22Rv1 (cell line): ENCODE data around the gene LSM7.

Experiments used
- H3K27ac ChIP-seq: fragments of 450-650 bp; 2 replicates; pipeline ENCODE4 v1.5.1; 2017
- ZFX ChIP-seq: fragments of 450-650 bp; IDR thresholded peaks from 2 replicates; pipeline ENCODE4 v1.6.1; 2017; ENCODE audit warnings: antibody characterized with exemption, borderline replicate concordance
- TF ChIP-seq, protein P1 (sequence below): fragments of 450-650 bp; IDR thresholded peaks from 2 replicates; pipeline ENCODE4 v1.5.1; 2017; ENCODE audit warnings: mild to moderate bottlenecking

Gene LSM7

DNA sequence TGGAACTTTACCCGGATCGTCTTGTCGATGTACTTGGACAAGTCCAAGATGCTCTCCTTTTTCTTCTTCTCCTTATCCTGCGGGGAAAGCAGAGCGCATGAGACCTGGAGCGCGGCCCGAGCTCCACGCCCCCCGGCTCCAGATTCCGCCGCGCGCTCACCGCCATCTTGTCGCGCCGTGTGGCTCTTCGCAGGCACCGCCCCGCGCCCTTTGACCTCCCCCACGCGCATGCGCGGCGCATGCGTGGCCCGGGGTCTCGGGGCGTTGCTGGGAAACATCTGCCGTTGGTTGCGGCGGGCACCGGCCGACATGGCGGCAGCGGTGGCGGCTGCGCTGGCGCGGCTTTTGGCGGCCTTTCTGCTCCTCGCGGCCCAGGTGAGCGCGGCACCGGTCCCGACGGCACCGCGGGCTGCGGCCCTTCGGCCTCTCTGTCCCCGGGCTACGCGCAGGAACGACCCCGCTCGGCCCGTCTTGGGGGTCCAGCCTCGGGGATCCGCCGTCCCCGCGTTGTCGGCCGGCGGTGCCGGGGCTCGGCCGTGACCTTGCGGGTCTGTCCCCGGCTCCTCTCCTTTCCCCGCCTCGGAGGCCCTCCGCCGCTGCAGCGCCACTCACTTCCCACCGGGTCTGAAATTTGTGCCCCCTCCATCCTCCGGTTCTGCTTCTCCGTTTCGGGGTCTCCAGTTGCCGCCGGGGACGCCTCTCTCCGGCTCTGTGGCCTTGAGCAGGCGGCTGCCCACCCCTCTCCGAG lies at the start of gene LSM7, which contains the start of gene SPPL2B:
LSM7 (minus strand) TSS at position 186 of the 748 bp plus-strand sequence; CDS start at position 166, 20 bp downstream.
SPPL2B (plus strand) TSS at position 284 of the 748 bp plus-strand sequence; CDS start at position 310, 26 bp downstream.
- TF ChIP-seq, protein P1, sequence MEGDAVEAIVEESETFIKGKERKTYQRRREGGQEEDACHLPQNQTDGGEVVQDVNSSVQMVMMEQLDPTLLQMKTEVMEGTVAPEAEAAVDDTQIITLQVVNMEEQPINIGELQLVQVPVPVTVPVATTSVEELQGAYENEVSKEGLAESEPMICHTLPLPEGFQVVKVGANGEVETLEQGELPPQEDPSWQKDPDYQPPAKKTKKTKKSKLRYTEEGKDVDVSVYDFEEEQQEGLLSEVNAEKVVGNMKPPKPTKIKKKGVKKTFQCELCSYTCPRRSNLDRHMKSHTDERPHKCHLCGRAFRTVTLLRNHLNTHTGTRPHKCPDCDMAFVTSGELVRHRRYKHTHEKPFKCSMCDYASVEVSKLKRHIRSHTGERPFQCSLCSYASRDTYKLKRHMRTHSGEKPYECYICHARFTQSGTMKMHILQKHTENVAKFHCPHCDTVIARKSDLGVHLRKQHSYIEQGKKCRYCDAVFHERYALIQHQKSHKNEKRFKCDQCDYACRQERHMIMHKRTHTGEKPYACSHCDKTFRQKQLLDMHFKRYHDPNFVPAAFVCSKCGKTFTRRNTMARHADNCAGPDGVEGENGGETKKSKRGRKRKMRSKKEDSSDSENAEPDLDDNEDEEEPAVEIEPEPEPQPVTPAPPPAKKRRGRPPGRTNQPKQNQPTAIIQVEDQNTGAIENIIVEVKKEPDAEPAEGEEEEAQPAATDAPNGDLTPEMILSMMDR = no peak
- TF ChIP-seq ZFX = no peak
- H3K27ac ChIP-seq = peak within 1 kb of the TSS; percentile 90

DNA sequence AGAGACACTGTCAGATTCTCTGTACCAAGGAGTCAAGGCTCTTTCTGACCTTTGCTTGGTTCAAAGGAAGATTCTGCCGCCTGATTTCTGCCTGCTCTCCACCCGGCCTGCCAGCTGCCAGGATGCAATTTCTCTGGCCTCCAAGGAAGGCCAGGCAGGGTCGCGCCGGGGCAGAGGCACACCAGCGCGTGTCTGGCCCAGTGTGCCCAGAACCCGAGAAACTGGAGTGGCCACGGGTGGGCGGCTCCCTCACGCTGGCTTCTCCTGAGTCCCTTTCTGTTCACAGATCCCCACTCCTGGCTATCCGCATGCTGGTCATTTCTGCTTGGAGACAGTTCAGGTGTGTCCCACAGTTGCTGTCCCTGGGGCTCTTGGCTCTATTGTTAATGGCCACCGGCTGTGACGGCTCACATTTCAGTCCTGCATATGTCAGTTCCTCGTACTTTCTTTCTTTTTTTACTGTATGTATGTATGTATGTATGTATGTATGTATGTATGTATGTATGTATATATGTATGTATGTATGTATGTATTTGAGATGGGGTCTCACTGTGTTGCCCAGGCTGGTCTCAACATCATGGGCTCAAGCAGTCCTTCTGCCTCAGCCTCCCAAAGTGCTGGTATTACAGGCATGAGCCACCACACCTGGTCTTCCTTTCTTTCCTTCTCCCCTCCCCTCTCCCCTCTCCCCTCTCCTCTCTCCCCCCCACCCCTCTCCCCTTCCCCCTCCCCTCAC lies 48.6 kb upstream of the LSM7 start:
- TF ChIP-seq, protein P1 = no peak
- no peak for TF ChIP-seq ZFX

DNA sequence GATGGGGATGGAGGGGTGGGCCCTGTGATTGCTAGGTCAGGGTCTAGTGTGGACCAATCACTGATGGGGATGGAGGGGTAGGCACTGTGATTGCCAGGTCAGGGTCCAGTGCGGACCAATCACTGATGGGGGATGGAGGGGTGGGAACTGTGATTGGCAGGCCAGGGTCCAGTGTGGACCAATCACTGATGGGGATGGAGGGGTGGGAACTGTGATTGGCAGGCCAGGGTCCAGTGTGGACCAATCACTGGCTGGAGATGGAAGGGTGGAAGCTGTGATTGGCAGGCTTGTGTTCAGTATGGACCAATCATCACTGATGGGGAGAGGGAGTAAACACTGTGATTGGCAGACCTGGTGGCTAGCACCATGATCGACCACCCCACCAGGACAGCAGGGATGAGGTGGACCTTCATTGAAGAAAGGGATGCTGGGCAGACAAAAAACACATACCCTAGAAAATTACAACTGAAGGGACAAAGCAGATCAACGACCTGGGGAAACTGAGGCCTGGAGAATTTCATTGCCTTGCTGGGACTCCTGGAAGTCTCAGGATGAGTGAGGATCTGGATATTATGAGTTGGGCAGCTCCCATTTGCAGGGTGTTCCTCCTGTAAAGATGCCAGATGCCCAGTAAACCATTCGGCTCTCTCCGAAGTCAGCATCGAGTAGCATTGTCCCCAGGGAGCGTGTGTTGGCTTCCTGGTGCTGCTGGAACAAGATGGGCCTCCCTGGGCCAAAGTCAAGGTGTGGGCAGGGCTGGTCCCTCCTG lies 47.2 kb upstream of the LSM7 start:
- no peak for TF ChIP-seq ZFX
- TF ChIP-seq, protein P1 = no peak

More for the DNA sequence above, 48.6 kb upstream of the LSM7 start:
- H3K27ac ChIP-seq = no peak overlapping the region

DNA sequence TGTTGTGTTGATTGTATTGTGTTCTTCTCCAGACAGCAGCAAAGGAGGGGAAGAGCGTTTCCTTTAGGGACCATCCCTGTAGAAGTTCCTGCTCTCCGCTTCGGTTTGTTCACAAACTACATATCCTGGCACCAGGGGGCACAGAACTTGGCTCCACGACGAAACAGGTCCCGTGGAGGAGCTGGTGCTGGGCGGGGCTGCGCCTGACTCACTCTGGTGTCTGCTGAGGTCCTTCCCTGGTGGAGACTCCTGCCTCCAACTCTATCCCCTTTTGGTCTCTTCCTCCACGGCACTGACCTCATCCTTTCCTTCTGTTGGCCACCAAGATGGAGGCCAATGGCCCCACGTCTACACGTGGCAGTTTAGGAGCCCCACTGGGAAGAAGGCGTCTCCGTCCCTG lies 46.4 kb upstream of the LSM7 start:
- TF ChIP-seq ZFX = no peak
- TF ChIP-seq, protein P1 = no peak
- no peak overlapping the region for H3K27ac ChIP-seq

More for the DNA sequence above, 47.2 kb upstream of the LSM7 start:
- H3K27ac ChIP-seq = no peak overlapping the region

GRCh38 chr19:2372076-2372612 lies 43.8 kb upstream of the LSM7 start:
- TF ChIP-seq, protein P1 = no peak
- TF ChIP-seq ZFX = no peak
- no peak overlapping the region for H3K27ac ChIP-seq

GRCh38 chr19:2371656-2372055 lies 43.3 kb upstream of the LSM7 start:
- H3K27ac ChIP-seq = no peak overlapping the region
- TF ChIP-seq ZFX = no peak
- TF ChIP-seq, protein P1 = no peak
